Keratinocyte (primary cell): ENCODE measurements around the gene BICD2.

Experiments used
- CTCF ChIP-seq, 3 experiments: IDR thresholded peaks in 1 of 3; conservative IDR thresholded peaks in 1 of 3; optimal IDR thresholded peaks in 1 of 3; 2 replicates in 2 of 3; 3 replicates in 1 of 3; pipeline versions ENCODE3 to v1.5.1; 2011; ENCODE audit warnings: low read length in 3 of 3, mild to moderate bottlenecking in 3 of 3, moderate library complexity in 2 of 3, control low read depth in 1 of 3, inconsistent platforms in 1 of 3; ENCODE audit not compliant: insufficient read depth in 2 of 3; ENCODE audit errors: extremely low read depth in 1 of 3
- EZH2 ChIP-seq: IDR thresholded peaks from one replicate; pipeline ENCODE4 v1.6.1; 2012; ENCODE audit warnings: inconsistent platforms, mild to moderate bottlenecking, low read length, moderate library complexity

DNA sequence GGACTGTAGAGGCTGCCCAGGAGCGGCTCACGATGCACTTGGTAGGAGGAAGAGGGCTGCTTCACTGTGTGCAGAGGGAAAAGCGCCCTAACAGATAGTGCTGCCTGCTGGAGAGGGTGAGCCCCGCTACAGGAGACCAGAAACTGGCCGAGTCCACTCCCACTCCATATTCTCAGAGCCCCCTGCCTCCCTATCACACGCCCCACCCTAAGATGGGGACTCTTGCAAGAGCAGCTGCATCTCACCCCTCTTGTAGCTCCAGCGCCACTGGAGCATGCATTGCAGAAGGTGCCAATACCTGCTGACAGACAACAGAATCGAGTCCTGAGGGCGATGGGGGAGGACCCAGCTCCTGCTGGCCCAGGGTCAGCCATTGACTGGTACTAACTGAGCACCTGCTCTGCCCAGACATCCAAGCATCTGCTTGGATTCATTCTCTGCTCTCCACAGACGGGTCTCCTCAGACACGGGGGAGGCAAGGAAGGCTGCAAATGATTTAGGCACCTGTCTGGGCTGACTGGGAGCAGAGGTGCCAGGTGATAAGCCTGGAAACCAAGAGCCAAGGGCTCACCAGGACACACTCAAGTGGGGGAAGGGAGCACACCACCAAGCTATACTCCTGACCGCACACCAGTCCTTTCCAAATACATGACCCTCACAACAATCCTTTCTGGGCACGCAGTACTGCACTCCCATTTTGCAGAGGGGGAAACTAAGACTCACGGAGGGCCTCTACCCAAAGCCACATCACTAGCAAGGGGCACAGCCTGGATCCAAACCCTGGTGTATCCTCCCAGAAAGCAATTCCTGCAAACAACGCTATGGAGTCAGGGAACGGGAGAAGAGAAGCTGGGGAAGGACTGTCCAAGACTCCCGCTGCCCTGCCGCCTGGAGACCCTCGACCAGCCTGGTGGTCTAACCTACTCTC is 1.6 kb downstream of the BICD2 start:
- TF ChIP-seq CTCF (optimal IDR thresholded peaks at IDR 0.05 in 1 of 3, IDR thresholded peaks at IDR 0.05 in 1 of 3, conservative IDR thresholded peaks at IDR 0.05 in 1 of 3; ENCODE audit: extremely low read depth in 1 of 3, insufficient read depth in 2 of 3, low read length in 3 of 3) = no peak
- no peak for TF ChIP-seq EZH2
